Glutamatergic neuron (in vitro differentiated cells): ENCODE results near the gene SLC2A14. TPM values are rescaled to one million over a fixed set of nuclear protein-coding genes. Genes with fewer than 3 reads are reported as not detected.
"Not testable (repeated sequence)": the region's sequence is repeated elsewhere in the genome, so short reads cannot be mapped to it uniquely, and the experiment has no call there.

Source experiments
- DNase-seq: peaks from one replicate; pipeline ENCODE4 v3.0.0; 2022
- H3K27ac Mint-ChIP-seq: one replicate; pipeline ENCODE4 v1.8.0; 2020; ENCODE audit warnings: mild to moderate bottlenecking, mixed read lengths, inconsistent platforms; ENCODE audit not compliant: unreplicated experiment
- H3K27me3 Mint-ChIP-seq: one replicate; pipeline ENCODE4 v1.8.0; 2020; ENCODE audit warnings: mild to moderate bottlenecking, moderate library complexity, mixed read lengths, inconsistent platforms; ENCODE audit not compliant: unreplicated experiment
- H3K36me3 Mint-ChIP-seq: one replicate; pipeline ENCODE4 v1.8.0; 2020; ENCODE audit warnings: mild to moderate bottlenecking, mixed read lengths, inconsistent platforms; ENCODE audit not compliant: unreplicated experiment
- H3K4me1 Mint-ChIP-seq: one replicate; pipeline ENCODE4 v1.8.0; 2020; ENCODE audit warnings: mild to moderate bottlenecking, low read depth, mixed read lengths, inconsistent platforms; ENCODE audit not compliant: unreplicated experiment
- H3K4me3 Mint-ChIP-seq: one replicate; pipeline ENCODE4 v1.8.0; 2020; ENCODE audit warnings: mild to moderate bottlenecking, mixed read lengths, inconsistent platforms; ENCODE audit not compliant: unreplicated experiment
- H3K9me3 Mint-ChIP-seq: one replicate; pipeline ENCODE4 v1.8.0; 2020; ENCODE audit warnings: mild to moderate bottlenecking, moderate library complexity, mixed read lengths, inconsistent platforms; ENCODE audit not compliant: unreplicated experiment
- CTCF ChIP-seq: fragments of 200-600 bp; sonication (generic); IDR thresholded peaks from one replicate; pipeline ENCODE4 v1.5.0; 2021; ENCODE audit not compliant: partially characterized antibody, unreplicated experiment
- total RNA-seq: library from RNA; stranded (reverse); fragmentation: NEBNext Ultra II Directional; extraction: Animal tissue kit (Norgen Biotek cat#: 25700); gene quantifications from one replicate; pipeline ENCODE4 v1.2.1, GENCODE V29; 2021; ENCODE audit not compliant: unreplicated experiment

SLC2A14 gene
- total RNA-seq, 1 donor from 2014 or later = 1.3 TPM

- H3K4me1 Mint-ChIP-seq = no peaks in the 10 kb centered on the region
- no peak for DNase-seq
- H3K9me3 Mint-ChIP-seq = no peaks in the 10 kb centered on the region
- H3K27me3 Mint-ChIP-seq = no peaks in the 10 kb centered on the region
- TF ChIP-seq CTCF = no peak
- H3K27ac Mint-ChIP-seq = no peak overlapping the region
- no peak overlapping the region for H3K4me3 Mint-ChIP-seq
- no peaks in the 10 kb centered on the region for H3K36me3 Mint-ChIP-seq
Observed at GRCh38 chr12:7864601-7865150, 8.0 kb downstream of the SLC2A14 start.

- H3K4me3 Mint-ChIP-seq, H3K27me3 Mint-ChIP-seq, DNase-seq, H3K27ac Mint-ChIP-seq, H3K4me1 Mint-ChIP-seq, H3K9me3 Mint-ChIP-seq, H3K36me3 Mint-ChIP-seq: not testable (repeated sequence)
Observed at GRCh38 chr12:7862814-7863348, 9.8 kb downstream of the SLC2A14 start.

GRCh38 chr12:7862301-7862700, 10.4 kb downstream of the SLC2A14 start:
- not testable (repeated sequence) for H3K36me3 Mint-ChIP-seq, DNase-seq, H3K27ac Mint-ChIP-seq, H3K4me1 Mint-ChIP-seq, H3K9me3 Mint-ChIP-seq, H3K27me3 Mint-ChIP-seq, H3K4me3 Mint-ChIP-seq

GRCh38 chr12:7859552-7859951, 13.2 kb downstream of the SLC2A14 start:
- H3K4me3 Mint-ChIP-seq = no peak overlapping the region
- TF ChIP-seq CTCF = no peak
- H3K4me1 Mint-ChIP-seq = no peaks in the 10 kb centered on the region
- no peak overlapping the region for H3K27ac Mint-ChIP-seq
- no peaks in the 10 kb centered on the region for H3K36me3 Mint-ChIP-seq
- DNase-seq = no peak
- H3K27me3 Mint-ChIP-seq = no peaks in the 10 kb centered on the region
- H3K9me3 Mint-ChIP-seq = peaks cover 1% of the 10 kb centered on the region

GRCh38 chr12:7857971-7858370, 14.7 kb downstream of the SLC2A14 start:
- Mint-ChIP-seq H3K27me3 (no peaks in the 10 kb centered on the region), H3K4me1 (no peaks in the 10 kb centered on the region), H3K36me3 (no peaks in the 10 kb centered on the region), H3K9me3 (peaks cover 1% of the 10 kb centered on the region), H3K27ac (no peak overlapping the region), H3K4me3 (no peak overlapping the region)
- no peak for TF ChIP-seq CTCF
- no peak for DNase-seq

- no peaks in the 10 kb centered on the region for H3K36me3 Mint-ChIP-seq
- no peak for TF ChIP-seq CTCF
- H3K9me3 Mint-ChIP-seq = peaks cover 1% of the 10 kb centered on the region
- H3K4me1 Mint-ChIP-seq = no peaks in the 10 kb centered on the region
- no peak overlapping the region for H3K4me3 Mint-ChIP-seq
- DNase-seq = no peak
- H3K27ac Mint-ChIP-seq = no peak overlapping the region
- H3K27me3 Mint-ChIP-seq = no peaks in the 10 kb centered on the region
Observed at GRCh38 chr12:7856516-7856915, 16.2 kb downstream of the SLC2A14 start.
